Effector memory CD4-positive, alpha-beta T cell (primary cell): ENCODE data around the gene PTPRS.

Experiments
- DNase-seq, 3 donors: peaks; one replicate each; pipeline ENCODE4 v3.0.0-alpha.2; 2020
- H3K27ac ChIP-seq: 2 replicates; pipeline ENCODE4 v1.7.0; 2013; ENCODE audit warnings: mild to moderate bottlenecking, low read length, moderate library complexity; ENCODE audit not compliant: insufficient read depth, poor library complexity, severe bottlenecking
- H3K27me3 ChIP-seq: replicated peaks from 2 replicates; pipeline ENCODE4 v1.7.0; 2013; ENCODE audit warnings: mild to moderate bottlenecking, low read length; ENCODE audit not compliant: insufficient read depth, control insufficient read depth, poor library complexity, severe bottlenecking
- H3K36me3 ChIP-seq: 2 replicates; pipeline ENCODE4 v1.7.0; 2013; ENCODE audit warnings: mild to moderate bottlenecking, low read length, moderate library complexity; ENCODE audit not compliant: control insufficient read depth, insufficient read depth
- H3K4me1 ChIP-seq: 2 replicates; pipeline ENCODE4 v1.7.0; 2013; ENCODE audit warnings: low read length, mild to moderate bottlenecking; ENCODE audit not compliant: control insufficient read depth, insufficient read depth, poor library complexity, severe bottlenecking
- H3K4me3 ChIP-seq: 2 replicates; pipeline ENCODE4 v1.7.0; 2013; ENCODE audit warnings: low read length, low read depth, mild to moderate bottlenecking; ENCODE audit not compliant: insufficient read depth, poor library complexity, severe bottlenecking
- H3K9me3 ChIP-seq: 2 replicates; pipeline ENCODE4 v1.7.0; 2013; ENCODE audit warnings: mild to moderate bottlenecking, low read length, moderate library complexity; ENCODE audit not compliant: control insufficient read depth

The PTPRS gene

GRCh38 chr19:5355693-5356092 is 15.1 kb upstream of the PTPRS start:
- no peak for DNase-seq
- Histone ChIP-seq H3K9me3 (no peaks in the 10 kb centered on the region), H3K27me3 (peaks cover 3% of the 10 kb centered on the region), H3K4me3 (no peak overlapping the region), H3K4me1 (no peaks in the 10 kb centered on the region), H3K27ac (no peak overlapping the region), H3K36me3 (no peaks in the 10 kb centered on the region)

GRCh38 chr19:5355076-5355475 is 14.5 kb upstream of the PTPRS start:
- Histone ChIP-seq H3K9me3 (no peaks in the 10 kb centered on the region), H3K27ac (no peak overlapping the region), H3K4me1 (no peaks in the 10 kb centered on the region), H3K36me3 (no peaks in the 10 kb centered on the region), H3K4me3 (no peak overlapping the region), H3K27me3 (peaks cover 3% of the 10 kb centered on the region)
- no peak for DNase-seq

GRCh38 chr19:5354403-5354802 is 13.8 kb upstream of the PTPRS start:
- Histone ChIP-seq H3K27ac (no peak overlapping the region), H3K36me3 (no peaks in the 10 kb centered on the region), H3K4me1 (no peaks in the 10 kb centered on the region), H3K9me3 (no peaks in the 10 kb centered on the region), H3K4me3 (no peak overlapping the region), H3K27me3 (peaks cover 3% of the 10 kb centered on the region)
- DNase-seq: no peak

- H3K9me3 ChIP-seq: no peaks in the 10 kb centered on the region
- no peak overlapping the region for H3K4me3 ChIP-seq
- no peak overlapping the region for H3K27ac ChIP-seq
- H3K27me3 ChIP-seq: peaks cover 3% of the 10 kb centered on the region
- no peak for DNase-seq
- H3K4me1 ChIP-seq: no peaks in the 10 kb centered on the region
- H3K36me3 ChIP-seq: no peaks in the 10 kb centered on the region
These were observed 11.7 kb upstream of the PTPRS start for GRCh38 chr19:5352229-5352763.

- H3K36me3 ChIP-seq: no peaks in the 10 kb centered on the region
- peaks cover 3% of the 10 kb centered on the region for H3K27me3 ChIP-seq
- H3K4me3 ChIP-seq: no peak overlapping the region
These were observed 11.2 kb upstream of the PTPRS start for GRCh38 chr19:5351731-5352228.

GRCh38 chr19:5349041-5349440 is 8.4 kb upstream of the PTPRS start:
- H3K27ac ChIP-seq: no peak overlapping the region
- H3K27me3 ChIP-seq: no peaks in the 10 kb centered on the region
- H3K36me3 ChIP-seq: no peaks in the 10 kb centered on the region
- DNase-seq: no peak
- no peaks in the 10 kb centered on the region for H3K4me1 ChIP-seq
- no peak overlapping the region for H3K4me3 ChIP-seq
- no peaks in the 10 kb centered on the region for H3K9me3 ChIP-seq

More at GRCh38 chr19:5351731-5352228, 11.2 kb upstream of the PTPRS start:
- Histone ChIP-seq H3K4me1 (no peaks in the 10 kb centered on the region), H3K27ac (no peak overlapping the region), H3K9me3 (no peaks in the 10 kb centered on the region)
- no peak for DNase-seq

GRCh38 chr19:5345895-5346386 is 5.3 kb upstream of the PTPRS start:
- Histone ChIP-seq H3K36me3 (no peaks in the 10 kb centered on the region), H3K27me3 (no peaks in the 10 kb centered on the region), H3K27ac (no peak overlapping the region), H3K4me1 (no peaks in the 10 kb centered on the region), H3K4me3 (no peak overlapping the region), H3K9me3 (no peaks in the 10 kb centered on the region)
- no peak for DNase-seq

- H3K36me3 ChIP-seq: no peaks in the 10 kb centered on the region
- H3K27me3 ChIP-seq: peaks cover 10% of the 10 kb centered on the region
- H3K27ac ChIP-seq: no peak overlapping the region
- no peak for DNase-seq
- H3K9me3 ChIP-seq: no peaks in the 10 kb centered on the region
- H3K4me3 ChIP-seq: no peak overlapping the region
- H3K4me1 ChIP-seq: peaks cover 10% of the 10 kb centered on the region
These were observed 3.2 kb upstream of the PTPRS start for GRCh38 chr19:5343848-5344247.

GRCh38 chr19:5342573-5343201 is 2.1 kb upstream of the PTPRS start:
- H3K27me3 ChIP-seq: peaks cover 22% of the 10 kb centered on the region
- H3K36me3 ChIP-seq: no peaks in the 10 kb centered on the region
- no peaks in the 10 kb centered on the region for H3K9me3 ChIP-seq
- peaks cover 10% of the 10 kb centered on the region for H3K4me1 ChIP-seq
- H3K4me3 ChIP-seq: no peak overlapping the region
- no peak overlapping the region for H3K27ac ChIP-seq
- no peak for DNase-seq

GRCh38 chr19:5341981-5342380 is 1.4 kb upstream of the PTPRS start:
- peaks cover 10% of the 10 kb centered on the region for H3K4me1 ChIP-seq
- no peak overlapping the region for H3K4me3 ChIP-seq

More at GRCh38 chr19:5341981-5342380, 1.4 kb upstream of the PTPRS start:
- Histone ChIP-seq H3K9me3 (no peaks in the 10 kb centered on the region), H3K36me3 (no peaks in the 10 kb centered on the region), H3K27ac (no peak overlapping the region), H3K27me3 (peaks cover 29% of the 10 kb centered on the region)
- no peak for DNase-seq
